Cardiac ventricle fibroblast (primary cell): ENCODE measurements around the gene FHAD1. TPM values are rescaled to one million over a fixed set of nuclear protein-coding genes. Genes with fewer than 3 reads are reported as not detected.

Experiments
- total RNA-seq: library from RNA; depleted of rRNA; stranded (reverse); fragments of >200 nt; gene quantifications from 2 replicates; pipeline ENCODE4 v1.2.3, GENCODE V29; 2015

The FHAD1 gene
- total RNA-seq = 0.31 and 1.5 TPM in 2 replicates

GRCh38 chr1:15246960-15247614 lies at the start of gene FHAD1:
Gene FHAD1, plus strand, starts transcription at chr1:15247223. Its CDS starts 4,562 bp downstream, at chr1:15251785.

GRCh38 chr1:15409388-15410222 lies 162.6 kb downstream of the FHAD1 start, which contains the start of gene EFHD2:
Gene EFHD2, plus strand, starts transcription at chr1:15409888. Its CDS starts 84 bp downstream, at chr1:15409972.

Other genes starting within 250 kb of the FHAD1 start
- 1.4 and 2.2 TPM in 2 replicates for gene TMEM51, start 93.5 kb upstream of the FHAD1 start, total RNA-seq
- 11.2 and 14.4 TPM in 2 replicates for gene EFHD2, start 162.7 kb downstream of the FHAD1 start, total RNA-seq
- gene CTRC, start 191.2 kb downstream of the FHAD1 start, total RNA-seq = not detected in 2 replicates
- not detected in 2 replicates for gene CELA2A, start 209.5 kb downstream of the FHAD1 start, total RNA-seq
- not detected in 2 replicates for gene CELA2B, start 228.9 kb downstream of the FHAD1 start, total RNA-seq